Measurements from ENCODE around the gene XPNPEP3.
A peak's percentile ranks its signal among the peaks of the same experiment; 100 is the strongest.

The XPNPEP3 gene

DNA sequence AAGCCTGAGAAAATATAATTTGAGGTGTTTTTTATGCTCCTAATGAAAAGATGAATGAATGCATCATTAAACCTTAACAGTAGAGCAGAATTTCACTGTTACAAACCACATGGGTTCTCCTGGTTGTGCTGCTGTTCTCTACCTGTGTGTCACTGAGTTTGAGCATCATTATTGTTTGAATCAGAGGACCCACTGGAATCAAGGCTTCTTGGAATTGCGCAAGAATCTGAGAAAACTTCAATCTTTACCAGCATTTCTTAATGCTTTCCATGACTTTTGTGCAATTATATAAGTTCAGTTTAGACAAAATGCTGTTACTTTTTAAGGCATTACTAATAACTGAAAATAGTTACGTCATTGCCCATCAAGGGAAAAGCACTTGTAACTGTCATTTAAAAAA is 75.4 kb downstream of the XPNPEP3 start:
- Histone ChIP-seq H3K4me3 (ENCODE audit: low read depth, low read length) (no peak overlapping the region), H3K9ac (ENCODE audit: low read length) (no peak overlapping the region), H3K9me3 (ENCODE audit: control insufficient read depth, insufficient read depth, low read depth, low read length) (no peaks in the 10 kb centered on the region), H3K4me1 (ENCODE audit: control insufficient read depth, insufficient read depth, low read length) (no peaks in the 10 kb centered on the region), H3K36me3 (ENCODE audit: control insufficient read depth, insufficient read depth, low read length) (peaks cover 2% of the 10 kb centered on the region), H3K27ac (ENCODE audit: low read depth, low read length) (no peak overlapping the region), H3K27me3 (ENCODE audit: control insufficient read depth, insufficient read depth, low read length) (no peaks in the 10 kb centered on the region)

GRCh38 chr22:40939202-40939601 is 82.3 kb downstream of the XPNPEP3 start:
- H3K36me3 ChIP-seq (ENCODE audit: control insufficient read depth, insufficient read depth, low read length): no peaks in the 10 kb centered on the region
- no peaks in the 10 kb centered on the region for H3K9me3 ChIP-seq (ENCODE audit: control insufficient read depth, insufficient read depth, low read depth, low read length)

GRCh38 chr22:40950962-40951794 is 94.2 kb downstream of the XPNPEP3 start, which contains the start of gene RBX1:
Gene RBX1, plus strand, starts transcription at chr22:40951378. Its CDS starts 21 bp downstream, at chr22:40951399.
- Histone ChIP-seq H3K4me1 (ENCODE audit: control insufficient read depth, insufficient read depth, low read length) (peaks cover 4% of the 10 kb centered on the region; the same call in 1 of the 2 replicates), H3K9ac (ENCODE audit: low read length) (peak within 1 kb of the TSS; percentile 99), H3K27ac (ENCODE audit: low read depth, low read length) (peak within 1 kb of the TSS; percentile 96; the same call in 1 of the 2 replicates), H3K4me3 (ENCODE audit: low read depth, low read length) (peak within 1 kb of the TSS; percentile 99), H3K36me3 (ENCODE audit: control insufficient read depth, insufficient read depth, low read length) (peaks cover 28% of the 10 kb centered on the region), H3K9me3 (ENCODE audit: control insufficient read depth, insufficient read depth, low read depth, low read length) (no peaks in the 10 kb centered on the region), H3K27me3 (ENCODE audit: control insufficient read depth, insufficient read depth, low read length) (no peaks in the 10 kb centered on the region)

More at GRCh38 chr22:40939202-40939601, 82.3 kb downstream of the XPNPEP3 start:
- no peak overlapping the region for H3K27ac ChIP-seq (ENCODE audit: low read depth, low read length)
- H3K4me1 ChIP-seq (ENCODE audit: control insufficient read depth, insufficient read depth, low read length): no peaks in the 10 kb centered on the region
- no peak overlapping the region for H3K9ac ChIP-seq (ENCODE audit: low read length)
- H3K27me3 ChIP-seq (ENCODE audit: control insufficient read depth, insufficient read depth, low read length): no peaks in the 10 kb centered on the region
- no peak overlapping the region for H3K4me3 ChIP-seq (ENCODE audit: low read depth, low read length)

DNA sequence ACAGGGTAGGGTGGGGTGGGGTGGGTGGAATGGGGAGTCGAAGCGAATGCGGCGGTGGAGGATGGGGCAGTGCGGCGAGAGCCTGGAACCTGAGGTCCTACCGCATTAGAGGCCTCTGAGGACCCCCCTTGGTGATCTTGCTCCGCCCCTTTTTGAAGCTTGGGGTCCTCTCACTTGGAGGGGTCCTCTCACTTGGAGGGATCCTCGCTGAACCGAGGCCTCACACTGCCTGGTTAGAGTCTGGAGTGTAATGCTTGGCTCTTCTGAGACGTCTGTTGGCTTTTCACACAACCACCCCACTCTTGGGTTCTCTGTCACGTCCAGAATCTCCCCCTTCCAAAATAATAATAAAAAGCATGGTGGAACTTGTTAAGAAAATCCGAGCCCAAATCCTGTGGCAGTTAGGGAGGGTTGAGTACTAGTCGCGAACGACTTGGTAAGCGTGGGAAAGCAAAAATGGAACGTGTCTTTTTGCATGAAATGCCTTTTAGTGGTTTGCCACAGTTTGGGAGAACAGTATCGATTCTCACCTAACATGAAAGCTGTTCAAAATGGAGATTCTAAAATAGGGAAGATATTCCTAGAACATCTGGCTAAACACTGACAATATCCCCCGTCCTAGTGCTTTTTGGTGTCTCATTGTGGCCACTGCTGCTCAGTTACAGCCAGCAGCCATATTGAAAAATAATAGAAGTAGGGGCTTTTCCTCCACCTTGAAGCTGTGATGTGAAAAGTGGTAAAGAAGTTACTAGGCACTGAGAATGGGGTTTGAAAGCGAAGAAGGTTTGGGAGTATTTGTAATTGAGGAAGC is 95.1 kb downstream of the XPNPEP3 start:
- Histone ChIP-seq H3K27ac (ENCODE audit: low read depth, low read length) (no peak overlapping the region; the same call in 1 of the 2 replicates), H3K36me3 (ENCODE audit: control insufficient read depth, insufficient read depth, low read length) (peaks cover 33% of the 10 kb centered on the region), H3K27me3 (ENCODE audit: control insufficient read depth, insufficient read depth, low read length) (no peaks in the 10 kb centered on the region), H3K9me3 (ENCODE audit: control insufficient read depth, insufficient read depth, low read depth, low read length) (no peaks in the 10 kb centered on the region), H3K4me1 (ENCODE audit: control insufficient read depth, insufficient read depth, low read length) (peaks cover 4% of the 10 kb centered on the region; the same call in 1 of the 2 replicates), H3K9ac (ENCODE audit: low read length) (peak overlapping the region; percentile 81), H3K4me3 (ENCODE audit: low read depth, low read length) (peak overlapping the region; percentile 99)

DNA sequence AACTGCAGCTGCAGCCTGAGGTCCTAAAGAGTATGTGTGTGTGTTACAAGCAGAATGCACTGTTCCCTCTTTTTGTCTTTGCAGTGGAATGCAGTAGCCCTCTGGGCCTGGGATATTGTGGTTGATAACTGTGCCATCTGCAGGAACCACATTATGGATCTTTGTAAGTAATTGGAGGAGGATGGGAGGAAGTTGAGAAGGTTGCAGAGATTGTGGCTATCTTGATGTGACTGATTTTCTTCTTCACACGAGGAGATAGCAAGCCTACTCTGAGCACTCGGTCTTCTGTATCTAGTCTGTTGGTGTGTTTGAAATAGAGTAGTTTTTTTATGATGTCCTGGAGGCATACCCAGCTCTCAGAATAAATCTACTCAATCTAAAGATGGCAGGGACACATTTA is 96.5 kb downstream of the XPNPEP3 start:
- no peaks in the 10 kb centered on the region for H3K9me3 ChIP-seq (ENCODE audit: control insufficient read depth, insufficient read depth, low read depth, low read length)
- H3K27ac ChIP-seq (ENCODE audit: low read depth, low read length): no peak overlapping the region
- no peak overlapping the region for H3K4me3 ChIP-seq (ENCODE audit: low read depth, low read length)
- no peak overlapping the region for H3K9ac ChIP-seq (ENCODE audit: low read length)
- H3K27me3 ChIP-seq (ENCODE audit: control insufficient read depth, insufficient read depth, low read length): no peaks in the 10 kb centered on the region
- H3K36me3 ChIP-seq (ENCODE audit: control insufficient read depth, insufficient read depth, low read length): peaks cover 43% of the 10 kb centered on the region
- H3K4me1 ChIP-seq (ENCODE audit: control insufficient read depth, insufficient read depth, low read length): peaks cover 4% of the 10 kb centered on the region; the same call in 1 of the 2 replicates

GRCh38 chr22:40954113-40954512 is 97.2 kb downstream of the XPNPEP3 start:
- Histone ChIP-seq H3K4me3 (ENCODE audit: low read depth, low read length) (no peak overlapping the region), H3K4me1 (ENCODE audit: control insufficient read depth, insufficient read depth, low read length) (peaks cover 4% of the 10 kb centered on the region; the same call in 1 of the 2 replicates), H3K9ac (ENCODE audit: low read length) (no peak overlapping the region), H3K9me3 (ENCODE audit: control insufficient read depth, insufficient read depth, low read depth, low read length) (no peaks in the 10 kb centered on the region), H3K36me3 (ENCODE audit: control insufficient read depth, insufficient read depth, low read length) (peaks cover 46% of the 10 kb centered on the region), H3K27me3 (ENCODE audit: control insufficient read depth, insufficient read depth, low read length) (no peaks in the 10 kb centered on the region), H3K27ac (ENCODE audit: low read depth, low read length) (no peak overlapping the region)

DNA sequence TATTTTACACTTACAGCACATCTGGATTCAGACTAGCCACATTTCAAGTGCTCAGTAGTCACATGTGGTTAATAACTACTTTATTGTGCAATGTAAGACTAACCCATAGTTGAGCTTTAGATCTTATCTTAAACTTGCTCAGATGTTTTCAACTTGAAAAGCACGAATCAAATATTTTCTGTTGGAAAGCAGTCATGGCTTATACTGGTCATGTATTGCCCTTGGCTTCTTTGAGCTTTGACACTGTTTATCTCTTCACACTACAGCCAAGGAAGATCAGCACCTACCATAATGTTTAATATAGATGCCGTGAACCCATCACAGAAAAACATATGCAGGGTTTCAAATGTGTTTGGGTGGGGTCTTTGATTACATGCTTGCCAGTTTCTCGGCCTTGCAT is 98.6 kb downstream of the XPNPEP3 start:
- Histone ChIP-seq H3K9ac (ENCODE audit: low read length) (no peak overlapping the region), H3K9me3 (ENCODE audit: control insufficient read depth, insufficient read depth, low read depth, low read length) (no peaks in the 10 kb centered on the region)

DNA sequence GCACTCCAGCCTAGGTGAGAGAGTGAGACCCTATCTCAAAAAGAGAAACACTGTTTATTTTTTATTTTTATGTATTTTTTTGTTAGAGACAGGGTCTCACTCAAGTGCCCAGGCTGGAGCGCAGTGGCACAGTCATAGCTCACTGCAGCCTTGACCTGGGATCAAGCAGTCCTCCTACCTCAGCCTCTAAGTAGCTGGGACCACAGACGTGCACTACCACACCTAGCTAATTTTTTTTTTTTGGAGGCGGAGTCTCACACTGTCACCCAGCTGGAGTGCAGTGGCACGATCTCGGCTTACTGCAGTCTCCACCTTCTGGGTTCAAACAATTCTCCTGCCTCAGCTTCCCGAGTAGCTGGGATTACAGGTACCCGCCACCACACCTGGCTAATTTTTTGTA is 100.7 kb downstream of the XPNPEP3 start:
- no peak overlapping the region for H3K4me3 ChIP-seq (ENCODE audit: low read depth, low read length)
- no peaks in the 10 kb centered on the region for H3K9me3 ChIP-seq (ENCODE audit: control insufficient read depth, insufficient read depth, low read depth, low read length)
- no peaks in the 10 kb centered on the region for H3K27me3 ChIP-seq (ENCODE audit: control insufficient read depth, insufficient read depth, low read length)
- peaks cover 63% of the 10 kb centered on the region for H3K36me3 ChIP-seq (ENCODE audit: control insufficient read depth, insufficient read depth, low read length)
- H3K27ac ChIP-seq (ENCODE audit: low read depth, low read length): no peak overlapping the region
- no peak overlapping the region for H3K9ac ChIP-seq (ENCODE audit: low read length)
- peaks cover 1% of the 10 kb centered on the region; the same call in 1 of the 2 replicates for H3K4me1 ChIP-seq (ENCODE audit: control insufficient read depth, insufficient read depth, low read length)

More for the DNA sequence above, 98.6 kb downstream of the XPNPEP3 start:
- Histone ChIP-seq H3K36me3 (ENCODE audit: control insufficient read depth, insufficient read depth, low read length) (peaks cover 50% of the 10 kb centered on the region), H3K4me1 (ENCODE audit: control insufficient read depth, insufficient read depth, low read length) (peaks cover 4% of the 10 kb centered on the region; the same call in 1 of the 2 replicates), H3K4me3 (ENCODE audit: low read depth, low read length) (no peak overlapping the region), H3K27ac (ENCODE audit: low read depth, low read length) (no peak overlapping the region), H3K27me3 (ENCODE audit: control insufficient read depth, insufficient read depth, low read length) (no peaks in the 10 kb centered on the region)

GRCh38 chr22:40958299-40958698 is 101.4 kb downstream of the XPNPEP3 start:
- Histone ChIP-seq H3K27ac (ENCODE audit: low read depth, low read length) (no peak overlapping the region), H3K9me3 (ENCODE audit: control insufficient read depth, insufficient read depth, low read depth, low read length) (no peaks in the 10 kb centered on the region), H3K27me3 (ENCODE audit: control insufficient read depth, insufficient read depth, low read length) (no peaks in the 10 kb centered on the region), H3K36me3 (ENCODE audit: control insufficient read depth, insufficient read depth, low read length) (peaks cover 63% of the 10 kb centered on the region), H3K9ac (ENCODE audit: low read length) (no peak overlapping the region), H3K4me3 (ENCODE audit: low read depth, low read length) (no peak overlapping the region), H3K4me1 (ENCODE audit: control insufficient read depth, insufficient read depth, low read length) (no peaks in the 10 kb centered on the region)

GRCh38 chr22:40960145-40960544 is 103.2 kb downstream of the XPNPEP3 start:
- no peaks in the 10 kb centered on the region for H3K4me1 ChIP-seq (ENCODE audit: control insufficient read depth, insufficient read depth, low read length)
- peaks cover 63% of the 10 kb centered on the region for H3K36me3 ChIP-seq (ENCODE audit: control insufficient read depth, insufficient read depth, low read length)
- no peak overlapping the region for H3K27ac ChIP-seq (ENCODE audit: low read depth, low read length)
- no peaks in the 10 kb centered on the region for H3K9me3 ChIP-seq (ENCODE audit: control insufficient read depth, insufficient read depth, low read depth, low read length)
- H3K27me3 ChIP-seq (ENCODE audit: control insufficient read depth, insufficient read depth, low read length): no peaks in the 10 kb centered on the region
- no peak overlapping the region for H3K9ac ChIP-seq (ENCODE audit: low read length)
- no peak overlapping the region for H3K4me3 ChIP-seq (ENCODE audit: low read depth, low read length)

All from HUES6 (cell line).